GM12872 (cell line): ENCODE data around the gene GRID1.

Experiments used
- CTCF ChIP-seq: IDR thresholded peaks from 3 replicates; pipeline ENCODE4 v1.5.1; 2011; ENCODE audit warnings: low read depth, mild to moderate bottlenecking, low read length, moderate library complexity; ENCODE audit not compliant: insufficient read depth

Gene GRID1

DNA sequence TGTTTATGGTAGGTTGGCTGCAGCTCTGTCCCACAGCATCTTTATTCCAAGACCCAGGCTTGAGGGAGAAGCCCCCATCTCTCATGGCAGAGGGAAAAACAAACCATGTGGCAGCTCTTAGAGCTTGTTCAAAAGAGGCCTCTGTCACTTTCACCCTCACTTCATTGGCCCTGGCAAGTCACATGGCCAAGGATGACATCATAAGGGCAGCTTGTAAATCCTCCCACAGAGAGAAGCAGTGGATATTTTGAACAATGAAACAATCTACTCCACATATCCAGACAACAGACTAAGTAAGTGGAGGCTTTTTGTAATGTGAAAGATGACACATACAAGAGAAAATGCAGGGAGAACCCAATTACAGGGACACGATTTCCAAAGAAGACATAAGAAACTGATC, 108.1 kb downstream of the GRID1 start:
- TF ChIP-seq CTCF, result no peak

DNA sequence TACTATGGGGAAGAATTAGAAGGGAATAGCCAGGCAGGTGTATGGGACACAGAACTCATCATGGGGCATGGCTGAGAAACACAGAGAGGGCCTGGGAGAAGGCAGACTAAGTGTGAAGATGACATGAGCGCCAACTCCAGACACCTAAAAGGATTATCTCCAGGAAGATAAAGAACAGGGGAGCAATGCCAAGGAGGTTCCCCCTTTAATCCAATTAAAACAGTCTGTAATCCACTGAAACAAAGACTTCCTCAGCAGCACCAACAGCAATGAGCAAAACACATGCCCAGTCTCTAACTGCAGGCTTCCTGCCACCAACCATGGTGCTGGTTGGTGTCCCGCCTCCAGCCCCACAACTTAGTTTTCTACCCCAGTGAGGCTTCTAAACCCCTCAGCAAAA, 108.9 kb downstream of the GRID1 start:
- TF ChIP-seq CTCF, result no peak

- no peak for TF ChIP-seq CTCF
Observed at GRCh38 chr10:86256690-86257315, 109.8 kb downstream of the GRID1 start.

- no peak for TF ChIP-seq CTCF
Observed at GRCh38 chr10:86255405-86256251, 111.0 kb downstream of the GRID1 start.

- no peak for TF ChIP-seq CTCF
Observed at GRCh38 chr10:86254526-86255174, 111.9 kb downstream of the GRID1 start.

DNA sequence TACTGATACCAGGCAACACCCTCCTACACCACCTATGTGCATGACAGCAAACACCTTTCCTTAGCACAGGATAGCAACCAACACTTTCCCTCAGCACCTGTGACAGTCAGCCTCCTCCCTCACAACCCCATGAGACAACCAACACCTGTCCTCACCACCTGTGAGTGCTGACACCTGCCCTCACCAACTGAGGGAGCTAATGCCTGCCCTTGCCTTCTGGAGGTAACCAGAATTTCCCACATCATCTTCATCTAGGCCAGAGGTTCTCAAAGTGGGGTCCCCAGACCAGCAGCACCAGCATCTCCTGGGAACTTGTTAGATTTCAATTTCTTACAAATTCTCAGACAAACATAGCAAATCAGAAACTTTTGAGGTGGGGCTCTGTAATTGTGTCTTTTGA, 112.5 kb downstream of the GRID1 start:
- no peak for TF ChIP-seq CTCF
